ENCODE data around the gene BANF2.

DNA sequence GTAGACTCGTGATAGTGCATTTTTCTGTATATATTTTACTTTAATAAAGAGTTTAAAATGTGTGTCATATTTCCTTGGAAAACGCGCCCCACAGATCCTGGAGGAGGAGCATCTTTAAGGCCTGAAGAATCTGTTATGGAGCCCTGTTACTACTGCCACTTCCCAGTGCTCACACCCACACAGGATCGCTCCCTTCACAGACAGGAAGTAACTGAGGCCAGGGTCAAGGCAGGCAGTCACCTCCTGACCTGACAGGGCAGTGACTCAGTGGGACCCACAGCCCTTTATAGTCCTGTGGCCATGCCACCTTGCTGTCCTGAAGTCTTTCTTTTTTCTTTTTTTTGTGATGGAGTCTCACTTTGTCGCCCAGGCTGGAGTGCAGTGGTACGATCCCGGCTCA, 26.7 kb upstream of the BANF2 start:
- TF ChIP-seq, protein P1, sequence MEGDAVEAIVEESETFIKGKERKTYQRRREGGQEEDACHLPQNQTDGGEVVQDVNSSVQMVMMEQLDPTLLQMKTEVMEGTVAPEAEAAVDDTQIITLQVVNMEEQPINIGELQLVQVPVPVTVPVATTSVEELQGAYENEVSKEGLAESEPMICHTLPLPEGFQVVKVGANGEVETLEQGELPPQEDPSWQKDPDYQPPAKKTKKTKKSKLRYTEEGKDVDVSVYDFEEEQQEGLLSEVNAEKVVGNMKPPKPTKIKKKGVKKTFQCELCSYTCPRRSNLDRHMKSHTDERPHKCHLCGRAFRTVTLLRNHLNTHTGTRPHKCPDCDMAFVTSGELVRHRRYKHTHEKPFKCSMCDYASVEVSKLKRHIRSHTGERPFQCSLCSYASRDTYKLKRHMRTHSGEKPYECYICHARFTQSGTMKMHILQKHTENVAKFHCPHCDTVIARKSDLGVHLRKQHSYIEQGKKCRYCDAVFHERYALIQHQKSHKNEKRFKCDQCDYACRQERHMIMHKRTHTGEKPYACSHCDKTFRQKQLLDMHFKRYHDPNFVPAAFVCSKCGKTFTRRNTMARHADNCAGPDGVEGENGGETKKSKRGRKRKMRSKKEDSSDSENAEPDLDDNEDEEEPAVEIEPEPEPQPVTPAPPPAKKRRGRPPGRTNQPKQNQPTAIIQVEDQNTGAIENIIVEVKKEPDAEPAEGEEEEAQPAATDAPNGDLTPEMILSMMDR (IDR thresholded peaks at IDR 0.05 in 2 of 3, conservative IDR thresholded peaks at IDR 0.05 in 1 of 3; ENCODE audit: borderline replicate concordance in 1 of 3, insufficient read depth in 1 of 3, low read depth in 2 of 3, low read length in 2 of 3), result no peak
- TF ChIP-seq POLR2A (IDR thresholded peaks at IDR 0.05; ENCODE audit: borderline replicate concordance, extremely low read depth, insufficient read depth, insufficient read length) (no peak), POLR2AphosphoS5 (IDR thresholded peaks at IDR 0.05; ENCODE audit: low read depth, low read length) (no peak), EZH2 (IDR thresholded peaks at IDR 0.05) (no peak), RAD21 (IDR thresholded peaks at IDR 0.05; ENCODE audit: low read depth) (no peak), EZH2phosphoT487 (IDR thresholded peaks at IDR 0.05; ENCODE audit: borderline replicate concordance) (no peak), EGR1 (IDR thresholded peaks at IDR 0.05; ENCODE audit: low read depth) (no peak), YY1 (IDR thresholded peaks at IDR 0.05; ENCODE audit: extremely low read depth, insufficient replicate concordance, low read depth, low read length) (no peak)
- TF ChIP-seq, protein P2, sequence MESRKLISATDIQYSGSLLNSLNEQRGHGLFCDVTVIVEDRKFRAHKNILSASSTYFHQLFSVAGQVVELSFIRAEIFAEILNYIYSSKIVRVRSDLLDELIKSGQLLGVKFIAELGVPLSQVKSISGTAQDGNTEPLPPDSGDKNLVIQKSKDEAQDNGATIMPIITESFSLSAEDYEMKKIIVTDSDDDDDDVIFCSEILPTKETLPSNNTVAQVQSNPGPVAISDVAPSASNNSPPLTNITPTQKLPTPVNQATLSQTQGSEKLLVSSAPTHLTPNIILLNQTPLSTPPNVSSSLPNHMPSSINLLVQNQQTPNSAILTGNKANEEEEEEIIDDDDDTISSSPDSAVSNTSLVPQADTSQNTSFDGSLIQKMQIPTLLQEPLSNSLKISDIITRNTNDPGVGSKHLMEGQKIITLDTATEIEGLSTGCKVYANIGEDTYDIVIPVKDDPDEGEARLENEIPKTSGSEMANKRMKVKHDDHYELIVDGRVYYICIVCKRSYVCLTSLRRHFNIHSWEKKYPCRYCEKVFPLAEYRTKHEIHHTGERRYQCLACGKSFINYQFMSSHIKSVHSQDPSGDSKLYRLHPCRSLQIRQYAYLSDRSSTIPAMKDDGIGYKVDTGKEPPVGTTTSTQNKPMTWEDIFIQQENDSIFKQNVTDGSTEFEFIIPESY (IDR thresholded peaks at IDR 0.05; ENCODE audit: extremely low read depth, insufficient replicate concordance, low read length), result no peak

Data from HCT116 (cell line).